Gastroesophageal sphincter (tissue), 3 donors: ENCODE results near the gene AUTS2.
"Not testable (repeated sequence)": the region's sequence is repeated elsewhere in the genome, so short reads cannot be mapped to it uniquely, and the experiment has no call there.

Experiments
- CTCF ChIP-seq, 4 experiments: fragments of 200-600 bp in 2 of 4; fragments of 450-650 bp in 2 of 4; sonication (generic) in 1 of 4; IDR thresholded peaks; one replicate each; pipeline ENCODE4 v1.5.1; 2017 to 2019; ENCODE audit warnings: antibody characterized with exemption in 4 of 4, mild to moderate bottlenecking in 2 of 4, moderate library complexity in 2 of 4
- POLR2AphosphoS5 ChIP-seq: sonication (generic); formaldehyde crosslinking; IDR thresholded peaks from one replicate; pipeline ENCODE4 v1.6.1; 2017; ENCODE audit warnings: antibody characterized with exemption

GRCh38 chr7:70275570-70275969 is 677.3 kb downstream of the AUTS2 start:
- not testable (repeated sequence) for TF ChIP-seq POLR2AphosphoS5; CTCF (IDR thresholded peaks at IDR 0.05)
